HepG2 (cell line): ENCODE measurements around the gene TBCE. TPM values are rescaled to one million over a fixed set of nuclear protein-coding genes. Genes with fewer than 3 reads are reported as not detected.
A peak's percentile ranks its signal among the peaks of the same experiment; 100 is the strongest.

ENCODE experiments used
- BHLHE40 ChIP-seq: IDR thresholded peaks from 2 replicates; pipeline ENCODE4 v1.6.1; 2011; ENCODE audit warnings: low read length, improper control_type of control experiment
- CBX1 ChIP-seq: IDR thresholded peaks from one replicate; pipeline ENCODE4 v1.6.1; 2016; ENCODE audit warnings: antibody characterized with exemption, low read depth
- ELF4 ChIP-seq: sonication (generic); formaldehyde crosslinking; IDR thresholded peaks from 2 replicates; pipeline ENCODE4 v1.5.0; 2020; ENCODE audit warnings: missing genetic modification reagents, mild to moderate bottlenecking, moderate library complexity, borderline replicate concordance
- FOXA3 ChIP-seq: IDR thresholded peaks from 2 replicates; pipeline ENCODE4 v1.6.1; 2016; ENCODE audit warnings: missing genetic modification reagents, missing compliant biosample characterization
- HOXA3 ChIP-seq: sonication (generic); formaldehyde crosslinking; IDR thresholded peaks from 2 replicates; pipeline ENCODE4 v1.5.0; 2020; ENCODE audit warnings: missing genetic modification reagents
- JUN ChIP-seq: sonication (generic); formaldehyde crosslinking; IDR thresholded peaks from 2 replicates; pipeline ENCODE4 v1.4.0; 2020; ENCODE audit warnings: mild to moderate bottlenecking, missing genetic modification reagents
- NCOA1 ChIP-seq: sonication (generic); formaldehyde crosslinking; IDR thresholded peaks from 2 replicates; pipeline ENCODE4 v1.9.0; 2021; ENCODE audit warnings: missing genetic modification reagents
- RAD21 ChIP-seq: fragments of 450-650 bp; formaldehyde crosslinking; IDR thresholded peaks from 2 replicates; pipeline ENCODE4 v1.5.0; 2020; ENCODE audit warnings: mild to moderate bottlenecking
- RBFOX2 ChIP-seq: fragments of 200-400 bp; formaldehyde crosslinking; IDR thresholded peaks from 2 replicates; pipeline ENCODE4 v1.6.1; 2017; ENCODE audit warnings: low read depth, mild to moderate bottlenecking, low read length
- SALL1 ChIP-seq: sonication (generic); formaldehyde crosslinking; IDR thresholded peaks from 2 replicates; pipeline ENCODE4 v1.8.0; 2022; ENCODE audit warnings: mild to moderate bottlenecking, missing genetic modification reagents
- SMC3 ChIP-seq: IDR thresholded peaks from 2 replicates; pipeline ENCODE4 v1.6.1; 2011; ENCODE audit warnings: low read length, improper control_type of control experiment
- STAG1 ChIP-seq: sonication (generic); formaldehyde crosslinking; IDR thresholded peaks from 2 replicates; pipeline ENCODE4 v1.4.0; 2020; ENCODE audit warnings: missing genetic modification reagents
- TEAD3 ChIP-seq: optimal IDR thresholded peaks from 2 replicates; pipeline ENCODE3; 2016; ENCODE audit warnings: borderline replicate concordance
- YY1 ChIP-seq: IDR thresholded peaks from 2 replicates; pipeline ENCODE4 v1.6.1; 2011; ENCODE audit warnings: low read length, low read depth, moderate library complexity, mild to moderate bottlenecking; ENCODE audit not compliant: insufficient read depth, insufficient replicate concordance
- ZBTB14 ChIP-seq: sonication (generic); formaldehyde crosslinking; IDR thresholded peaks from 2 replicates; pipeline ENCODE4 v1.4.0; 2020; ENCODE audit warnings: missing genetic modification reagents
- ZFY ChIP-seq: sonication (generic); formaldehyde crosslinking; IDR thresholded peaks from 2 replicates; pipeline ENCODE4 v1.4.0; 2020; ENCODE audit warnings: missing genetic modification reagents
- ZMYM3 ChIP-seq: sonication (generic); formaldehyde crosslinking; IDR thresholded peaks from 2 replicates; pipeline ENCODE4 v1.5.1; 2020; ENCODE audit warnings: mild to moderate bottlenecking, missing genetic modification reagents
- ZNF121 ChIP-seq: sonication (generic); formaldehyde crosslinking; IDR thresholded peaks from 2 replicates; pipeline ENCODE4 v1.5.0; 2020; ENCODE audit warnings: mild to moderate bottlenecking, missing genetic modification reagents
- ZNF44 ChIP-seq: sonication (generic); formaldehyde crosslinking; IDR thresholded peaks from 2 replicates; pipeline ENCODE4 v1.5.1; 2020; ENCODE audit warnings: mild to moderate bottlenecking, missing genetic modification reagents
- ZNF574 ChIP-seq: sonication (generic); formaldehyde crosslinking; IDR thresholded peaks from 2 replicates; pipeline ENCODE4 v1.4.0; 2020; ENCODE audit warnings: missing genetic modification reagents
- ZNF883 ChIP-seq: sonication (generic); formaldehyde crosslinking; IDR thresholded peaks from 2 replicates; pipeline ENCODE4 v1.5.1; 2020; ENCODE audit warnings: mild to moderate bottlenecking, missing genetic modification reagents; ENCODE audit errors: not compliant biosample characterization
- ZSCAN25 ChIP-seq: sonication (generic); formaldehyde crosslinking; IDR thresholded peaks from 2 replicates; pipeline ENCODE4 v1.8.0; 2022; ENCODE audit warnings: mild to moderate bottlenecking, missing genetic modification reagents
- ZSCAN5A ChIP-seq: sonication (generic); formaldehyde crosslinking; IDR thresholded peaks from 2 replicates; pipeline ENCODE4 v1.8.0; 2022; ENCODE audit warnings: mild to moderate bottlenecking, missing genetic modification reagents, borderline replicate concordance
- polyA plus RNA-seq, 8 experiments: library from polyadenylated mRNA; depleted of rRNA in 3 of 8; stranded (reverse) in 7 of 8; unstranded in 1 of 8; fragments of >200 nt; fragmentation: Illumina TruSeq in 4 of 8; extraction: Trizol in 4 of 8; gene quantifications; 2 replicates each; pipeline versions ENCODE4 v1.2.1 to v1.2.3, GENCODE V29; 2011 to 2016; ENCODE audit warnings: low read depth in 4 of 8, missing spikeins in 1 of 8, mixed read lengths in 1 of 8; ENCODE audit not compliant: insufficient read depth in 1 of 8
- total RNA-seq, 5 experiments: library from RNA; depleted of rRNA; stranded (reverse); fragments of >200 nt; fragmentation: Illumina TruSeq; extraction: Trizol; gene quantifications; 2 replicates each; pipeline ENCODE4 v1.2.3, GENCODE V29; 2016; ENCODE audit warnings: low read depth in 1 of 5

TBCE gene
- total and polyA plus RNA-seq, 2 of the 13 experiments (the other 11 are each of a cell fraction or from before 2014, with no cell fraction given) = 25.6 to 31.1 TPM

- TF ChIP-seq ZNF574 (CRISPR knock-in tag) (no peak), HOXA3 (CRISPR knock-in tag) (peak; percentile 26; the same call in 1 of the 2 replicates), ZNF44 (no peak), YY1 (peak; percentile 68), ZFY (CRISPR knock-in tag) (peak; percentile 52; the same call in 1 of the 2 replicates), TEAD3 (no peak), ZSCAN25 (CRISPR knock-in tag) (no peak), CBX1 (no peak), BHLHE40 (no peak), FOXA3 (CRISPR knock-in tag) (peak; percentile 47; the same call in 1 of the 2 replicates), ZMYM3 (CRISPR knock-in tag) (no peak), ZNF883 (CRISPR knock-in tag) (no peak), STAG1 (CRISPR knock-in tag) (peak; percentile 76), RAD21 (CRISPR knock-in tag) (peak; percentile 71), NCOA1 (no peak), SMC3 (peak; percentile 97), ZSCAN5A (CRISPR knock-in tag) (0 out of 2 replicates have a peak, but pooled peaks have one; percentile 18), SALL1 (peak; percentile 34; the same call in 1 of the 2 replicates), ZNF121 (CRISPR knock-in tag) (peak; percentile 65), ELF4 (no peak), ZBTB14 (CRISPR knock-in tag) (no peak), RBFOX2 (no peak), JUN (CRISPR knock-in tag) (no peak)
Measured at GRCh38 chr1:235415008-235415904, 48.0 kb downstream of the TBCE start (continued).
